AML-193 (cell line): ENCODE measurements around the gene IFNE.
"Not testable (repeated sequence)": the region's sequence is repeated elsewhere in the genome, so short reads cannot be mapped to it uniquely, and the experiment has no call there.

Source experiments
- DNase-seq, 2 experiments: peaks; one replicate each; lab custom pipeline; 2025; lab: John Stamatoyannopoulos, UW

The IFNE gene

GRCh38 chr9:21491756-21492155, 9.6 kb upstream of the IFNE start:
- peak; percentile 4 to 9 for DNase-seq

- DNase-seq: peak; percentile 81 to 85
Observed at GRCh38 chr9:21481470-21482056, 550 bp downstream of the IFNE start.

GRCh38 chr9:21479152-21479702, 2.9 kb downstream of the IFNE start:
- no peak for DNase-seq

GRCh38 chr9:21477466-21477865, 4.6 kb downstream of the IFNE start:
- no peak for DNase-seq

GRCh38 chr9:21473236-21473635, 8.9 kb downstream of the IFNE start:
- peak in 1 of 2 experiments; percentile 26 for DNase-seq

GRCh38 chr9:21470126-21470525, 12.0 kb downstream of the IFNE start:
- DNase-seq: no peak

GRCh38 chr9:21465859-21466518, 16.1 kb downstream of the IFNE start:
- DNase-seq: peak; percentile 67 to 69

- no peak for DNase-seq
Observed at GRCh38 chr9:21465138-21465537, 17.0 kb downstream of the IFNE start.

GRCh38 chr9:21461377-21461776, 20.7 kb downstream of the IFNE start:
- no peak for DNase-seq

- peak; percentile 38 to 54 for DNase-seq
Observed at GRCh38 chr9:21455320-21455719, 26.8 kb downstream of the IFNE start.

- DNase-seq: no peak
Observed at GRCh38 chr9:21454149-21454548, 28.0 kb downstream of the IFNE start.

GRCh38 chr9:21452681-21453080, 29.4 kb downstream of the IFNE start:
- no peak for DNase-seq

- DNase-seq: no peak
Observed at GRCh38 chr9:21450733-21451394, 31.2 kb downstream of the IFNE start.

- DNase-seq: not testable (repeated sequence)
Observed at GRCh38 chr9:21449312-21449711, 32.8 kb downstream of the IFNE start.

GRCh38 chr9:21443849-21444625, 38.1 kb downstream of the IFNE start:
- peak; percentile 96 for DNase-seq

- DNase-seq: no peak
Observed at GRCh38 chr9:21440139-21440538, 42.0 kb downstream of the IFNE start, which contains the start of gene IFNA1. Gene IFNA1, plus strand, starts transcription at chr9:21440439. Its CDS starts 69 bp downstream, at chr9:21440508.

GRCh38 chr9:21435015-21435383, 47.1 kb downstream of the IFNE start:
- not testable (repeated sequence) for DNase-seq

- DNase-seq: peak; percentile 52 to 65
Observed at GRCh38 chr9:21434202-21435014, 47.7 kb downstream of the IFNE start.

- DNase-seq: no peak
Observed at GRCh38 chr9:21432672-21433425, 49.3 kb downstream of the IFNE start.
